GM23338 (cell line): ENCODE results near the gene FIBP. TPM values are rescaled to one million over a fixed set of nuclear protein-coding genes. Genes with fewer than 3 reads are reported as not detected.

Experiments used
- ATAC-seq: fragments of 200-7000 bp; cut with Tn5 transposase; 3 replicates; pipeline ENCODE4 v1.9.1; 2020
- DNase-seq: peaks from one replicate; pipeline ENCODE4 v3.0.0-alpha.2; 2015; ENCODE audit warnings: low spot score
- H2AFZ ChIP-seq: fragments of 200-600 bp; sonication (generic); 2 replicates; pipeline ENCODE4 v1.8.0; 2016; ENCODE audit warnings: antibody characterized with exemption, mild to moderate bottlenecking, moderate library complexity
- H3F3A ChIP-seq: fragments of 200-600 bp; sonication (generic); replicated peaks from 2 replicates; pipeline ENCODE4 v1.8.0; 2017; ENCODE audit warnings: antibody characterized with exemption, mixed run types, low read depth
- H3K27ac ChIP-seq: fragments of 200-600 bp; sonication (generic); 2 replicates; pipeline ENCODE4 v1.6.1; 2016; ENCODE audit warnings: low read depth
- H3K27me3 ChIP-seq: fragments of 200-600 bp; sonication (generic); 2 replicates; pipeline ENCODE4 v1.8.0; 2016; ENCODE audit warnings: mild to moderate bottlenecking, mixed run types, moderate library complexity; ENCODE audit not compliant: insufficient read depth
- H3K36me3 ChIP-seq: fragments of 200-600 bp; sonication (generic); 2 replicates; pipeline ENCODE4 v1.8.0; 2016; ENCODE audit warnings: mild to moderate bottlenecking; ENCODE audit not compliant: insufficient read depth
- H3K4me1 ChIP-seq: fragments of 200-600 bp; sonication (generic); 2 replicates; pipeline ENCODE4 v1.8.0; 2016; ENCODE audit warnings: mild to moderate bottlenecking, moderate library complexity; ENCODE audit not compliant: insufficient read depth
- H3K4me2 ChIP-seq: fragments of 200-600 bp; sonication (generic); 2 replicates; pipeline ENCODE4 v1.7.1; 2017; ENCODE audit warnings: mixed run types
- H3K4me3 ChIP-seq: fragments of 200-600 bp; sonication (generic); 2 replicates; pipeline ENCODE4 v1.6.1; 2016; ENCODE audit warnings: mixed run types
- H3K79me2 ChIP-seq: fragments of 200-600 bp; sonication (generic); replicated peaks from 2 replicates; pipeline ENCODE4 v1.8.0; 2017; ENCODE audit warnings: mild to moderate bottlenecking; ENCODE audit not compliant: insufficient read depth
- H3K9me2 ChIP-seq: fragments of 200-600 bp; sonication (generic); 2 replicates; pipeline ENCODE4 v1.8.0; 2017; ENCODE audit not compliant: insufficient read depth
- H4K20me1 ChIP-seq: fragments of 200-600 bp; sonication (generic); replicated peaks from 2 replicates; pipeline ENCODE4 v1.8.0; 2017; ENCODE audit warnings: mild to moderate bottlenecking; ENCODE audit not compliant: insufficient read depth
- H3K27ac Mint-ChIP-seq: 2 replicates; pipeline ENCODE4 v1.8.0; 2020; ENCODE audit warnings: inconsistent platforms, mild to moderate bottlenecking, moderate library complexity, mixed read lengths
- H3K27me3 Mint-ChIP-seq: 3 replicates; pipeline ENCODE4 v1.8.0; 2022; ENCODE audit warnings: low read depth, mild to moderate bottlenecking, moderate library complexity, mixed read lengths, inconsistent platforms; ENCODE audit not compliant: insufficient read depth, poor library complexity
- H3K36me3 Mint-ChIP-seq: 3 replicates; pipeline ENCODE4 v1.8.0; 2021; ENCODE audit warnings: low read depth, mild to moderate bottlenecking, inconsistent platforms, moderate library complexity, mixed read lengths
- H3K4me1 Mint-ChIP-seq: 3 replicates; pipeline ENCODE4 v1.8.0; 2020; ENCODE audit warnings: mild to moderate bottlenecking, inconsistent platforms, mixed read lengths
- H3K4me3 Mint-ChIP-seq: 3 replicates; pipeline ENCODE4 v1.8.0; 2021; ENCODE audit warnings: moderate library complexity, mild to moderate bottlenecking, inconsistent platforms, mixed read lengths
- H3K9me3 Mint-ChIP-seq: 3 replicates; pipeline ENCODE4 v1.8.0; 2020; ENCODE audit warnings: moderate library complexity, mild to moderate bottlenecking, inconsistent platforms, mixed read lengths
- JUNB ChIP-seq: IDR thresholded peaks from one replicate; pipeline ENCODE4 v1.6.1; 2016; ENCODE audit warnings: antibody characterized with exemption; ENCODE audit not compliant: unreplicated experiment
- polyA plus RNA-seq: library from polyadenylated mRNA; unstranded; fragments of >200 nt; fragmentation: Nextera tagmentation; extraction: Ambion mirVana; gene quantifications from 2 replicates; pipeline ENCODE4 v1.2.1, GENCODE V29; 2016
- total RNA-seq: library from RNA; depleted of rRNA; stranded (reverse); fragments of >200 nt; shearing (Covaris generic); gene quantifications from 2 replicates; pipeline ENCODE4 v1.2.3, GENCODE V29; 2014
- TF ChIP-seq, protein P1 (sequence below): fragments of 250-450 bp; sonication (Bioruptor Pico); IDR thresholded peaks from 2 replicates; pipeline ENCODE4 v1.5.0; 2020; ENCODE audit warnings: mild to moderate bottlenecking, moderate library complexity

FIBP gene
- total and polyA plus RNA-seq, 2 experiments from 2014 or later: 79.0 to 102 TPM

DNA sequence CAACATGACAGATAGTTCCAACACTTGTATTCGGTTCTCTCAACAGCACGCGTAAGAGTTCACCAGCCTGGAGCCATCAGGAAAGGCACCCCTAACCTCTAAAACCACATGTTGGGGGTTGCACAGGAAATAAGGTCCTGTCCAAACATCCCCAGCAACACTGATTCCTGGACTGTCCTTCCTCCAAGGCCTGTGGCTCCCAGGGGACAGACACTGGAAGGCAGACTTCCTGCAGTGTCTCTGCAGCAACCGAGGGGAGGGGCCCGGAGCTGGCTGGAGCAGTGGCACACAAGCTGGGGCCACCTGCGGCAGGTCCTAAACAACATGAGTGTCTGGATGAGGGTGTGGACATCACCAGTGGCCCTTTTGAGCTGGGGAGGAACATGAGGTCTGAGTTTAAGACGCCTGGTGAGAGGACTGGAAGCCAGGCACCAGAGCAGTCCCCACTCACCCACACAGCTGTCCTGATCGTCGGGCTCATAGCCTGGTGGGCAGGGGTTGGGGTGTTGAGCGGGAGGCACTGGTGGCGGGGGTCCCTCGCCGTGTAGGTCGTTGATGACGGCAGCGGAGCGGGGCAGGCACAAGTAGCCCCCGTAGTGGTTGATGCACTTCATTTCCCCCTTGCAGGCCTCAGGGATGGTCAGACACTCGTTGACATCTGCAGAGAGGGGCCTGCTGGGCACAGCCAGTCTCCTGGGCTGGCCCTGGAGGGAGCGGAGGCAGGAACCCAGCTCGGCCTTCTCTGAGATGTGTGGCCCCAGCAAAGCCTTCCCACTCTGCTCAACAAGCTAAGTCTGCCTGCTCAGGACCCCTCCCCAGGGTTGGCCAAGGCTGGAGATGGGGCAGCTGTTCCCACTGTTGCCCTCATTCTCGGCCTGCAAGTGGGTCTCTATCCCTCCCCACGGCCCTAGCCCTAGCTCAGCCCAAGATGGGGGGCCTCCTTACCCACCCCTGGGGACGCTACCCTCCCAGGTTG, 17.3 kb downstream of the FIBP start (continued):
- TF ChIP-seq, protein P1, sequence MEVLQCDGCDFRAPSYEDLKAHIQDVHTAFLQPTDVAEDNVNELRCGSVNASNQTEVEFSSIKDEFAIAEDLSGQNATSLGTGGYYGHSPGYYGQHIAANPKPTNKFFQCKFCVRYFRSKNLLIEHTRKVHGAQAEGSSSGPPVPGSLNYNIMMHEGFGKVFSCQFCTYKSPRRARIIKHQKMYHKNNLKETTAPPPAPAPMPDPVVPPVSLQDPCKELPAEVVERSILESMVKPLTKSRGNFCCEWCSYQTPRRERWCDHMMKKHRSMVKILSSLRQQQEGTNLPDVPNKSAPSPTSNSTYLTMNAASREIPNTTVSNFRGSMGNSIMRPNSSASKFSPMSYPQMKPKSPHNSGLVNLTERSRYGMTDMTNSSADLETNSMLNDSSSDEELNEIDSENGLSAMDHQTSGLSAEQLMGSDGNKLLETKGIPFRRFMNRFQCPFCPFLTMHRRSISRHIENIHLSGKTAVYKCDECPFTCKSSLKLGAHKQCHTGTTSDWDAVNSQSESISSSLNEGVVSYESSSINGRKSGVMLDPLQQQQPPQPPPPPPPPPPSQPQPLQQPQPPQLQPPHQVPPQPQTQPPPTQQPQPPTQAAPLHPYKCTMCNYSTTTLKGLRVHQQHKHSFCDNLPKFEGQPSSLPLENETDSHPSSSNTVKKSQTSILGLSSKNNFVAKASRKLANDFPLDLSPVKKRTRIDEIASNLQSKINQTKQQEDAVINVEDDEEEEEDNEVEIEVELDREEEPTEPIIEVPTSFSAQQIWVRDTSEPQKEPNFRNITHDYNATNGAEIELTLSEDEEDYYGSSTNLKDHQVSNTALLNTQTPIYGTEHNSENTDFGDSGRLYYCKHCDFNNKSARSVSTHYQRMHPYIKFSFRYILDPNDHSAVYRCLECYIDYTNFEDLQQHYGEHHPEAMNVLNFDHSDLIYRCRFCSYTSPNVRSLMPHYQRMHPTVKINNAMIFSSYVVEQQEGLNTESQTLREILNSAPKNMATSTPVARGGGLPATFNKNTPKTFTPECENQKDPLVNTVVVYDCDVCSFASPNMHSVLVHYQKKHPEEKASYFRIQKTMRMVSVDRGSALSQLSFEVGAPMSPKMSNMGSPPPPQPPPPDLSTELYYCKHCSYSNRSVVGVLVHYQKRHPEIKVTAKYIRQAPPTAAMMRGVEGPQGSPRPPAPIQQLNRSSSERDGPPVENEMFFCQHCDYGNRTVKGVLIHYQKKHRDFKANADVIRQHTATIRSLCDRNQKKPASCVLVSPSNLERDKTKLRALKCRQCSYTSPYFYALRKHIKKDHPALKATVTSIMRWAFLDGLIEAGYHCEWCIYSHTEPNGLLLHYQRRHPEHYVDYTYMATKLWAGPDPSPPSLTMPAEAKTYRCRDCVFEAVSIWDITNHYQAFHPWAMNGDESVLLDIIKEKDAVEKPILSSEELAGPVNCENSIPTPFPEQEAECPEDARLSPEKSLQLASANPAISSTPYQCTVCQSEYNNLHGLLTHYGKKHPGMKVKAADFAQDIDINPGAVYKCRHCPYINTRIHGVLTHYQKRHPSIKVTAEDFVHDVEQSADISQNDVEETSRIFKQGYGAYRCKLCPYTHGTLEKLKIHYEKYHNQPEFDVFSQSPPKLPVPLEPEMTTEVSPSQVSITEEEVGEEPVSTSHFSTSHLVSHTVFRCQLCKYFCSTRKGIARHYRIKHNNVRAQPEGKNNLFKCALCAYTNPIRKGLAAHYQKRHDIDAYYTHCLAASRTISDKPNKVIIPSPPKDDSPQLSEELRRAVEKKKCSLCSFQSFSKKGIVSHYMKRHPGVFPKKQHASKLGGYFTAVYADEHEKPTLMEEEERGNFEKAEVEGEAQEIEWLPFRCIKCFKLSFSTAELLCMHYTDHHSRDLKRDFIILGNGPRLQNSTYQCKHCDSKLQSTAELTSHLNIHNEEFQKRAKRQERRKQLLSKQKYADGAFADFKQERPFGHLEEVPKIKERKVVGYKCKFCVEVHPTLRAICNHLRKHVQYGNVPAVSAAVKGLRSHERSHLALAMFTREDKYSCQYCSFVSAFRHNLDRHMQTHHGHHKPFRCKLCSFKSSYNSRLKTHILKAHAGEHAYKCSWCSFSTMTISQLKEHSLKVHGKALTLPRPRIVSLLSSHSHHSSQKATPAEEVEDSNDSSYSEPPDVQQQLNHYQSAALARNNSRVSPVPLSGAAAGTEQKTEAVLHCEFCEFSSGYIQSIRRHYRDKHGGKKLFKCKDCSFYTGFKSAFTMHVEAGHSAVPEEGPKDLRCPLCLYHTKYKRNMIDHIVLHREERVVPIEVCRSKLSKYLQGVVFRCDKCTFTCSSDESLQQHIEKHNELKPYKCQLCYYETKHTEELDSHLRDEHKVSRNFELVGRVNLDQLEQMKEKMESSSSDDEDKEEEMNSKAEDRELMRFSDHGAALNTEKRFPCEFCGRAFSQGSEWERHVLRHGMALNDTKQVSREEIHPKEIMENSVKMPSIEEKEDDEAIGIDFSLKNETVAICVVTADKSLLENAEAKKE: no peak

DNA sequence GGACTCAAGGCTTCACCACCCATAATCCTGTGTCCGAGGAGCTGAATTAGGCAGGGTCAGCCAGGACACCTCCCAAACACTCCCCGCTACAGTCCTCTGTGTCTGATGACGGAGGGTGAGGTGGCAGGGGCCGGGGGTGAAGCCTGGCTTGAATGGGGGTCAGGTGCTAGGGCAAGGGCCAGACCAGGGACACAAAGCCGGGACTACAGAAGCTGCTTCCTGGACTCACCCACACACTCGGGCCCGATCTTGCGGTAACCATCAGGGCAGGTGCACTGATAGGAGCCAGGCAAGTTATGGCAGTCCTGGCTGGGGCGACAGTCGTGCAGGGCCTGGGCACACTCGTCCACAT, 18.0 kb downstream of the FIBP start:
- H3F3A ChIP-seq: peaks cover 9% of the 10 kb centered on the region; the same call in 1 of the 2 replicates
- no peak for TF ChIP-seq JUNB
- no peaks in the 10 kb centered on the region; the same call in 1 of the 2 replicates for H4K20me1 ChIP-seq
- Mint-ChIP-seq H3K9me3 (no peaks in the 10 kb centered on the region; the same call in 2 of the 3 replicates), H3K27ac (no peak overlapping the region), H3K4me3 (no peak overlapping the region), H3K4me1 (peaks cover 8% of the 10 kb centered on the region), H3K27me3 (peaks cover 40% of the 10 kb centered on the region), H3K36me3 (peaks cover 4% of the 10 kb centered on the region; the same call in 1 of the 3 replicates)
- no peak overlapping the region for H3K27ac ChIP-seq
- DNase-seq (no peak), ATAC-seq (no peak)
- no peaks in the 10 kb centered on the region for H3K79me2 ChIP-seq
- peaks cover 29% of the 10 kb centered on the region for H3K27me3 ChIP-seq
- H3K36me3 ChIP-seq: no peaks in the 10 kb centered on the region; the same call in 1 of the 2 replicates
- H3K9me2 ChIP-seq: no peaks in the 10 kb centered on the region
- no peak overlapping the region for H2AFZ ChIP-seq
- no peak overlapping the region for H3K4me2 ChIP-seq
- H3K4me1 ChIP-seq: no peaks in the 10 kb centered on the region; the same call in 1 of the 2 replicates
- H3K4me3 ChIP-seq: no peak overlapping the region
